HepG2 (cell line): Measurements from ENCODE around the gene DNAL4. TPM values are rescaled to one million over a fixed set of nuclear protein-coding genes. Genes with fewer than 3 reads are reported as not detected.

Source experiments
- ARID5B ChIP-seq: IDR thresholded peaks from 2 replicates; pipeline ENCODE4 v1.4.0; 2020; ENCODE audit warnings: mild to moderate bottlenecking, missing genetic modification reagents
- CBX2 ChIP-seq, 2 experiments: fragments of 200-600 bp in 1 of 2; sonication (generic); formaldehyde crosslinking in 1 of 2; IDR thresholded peaks; 2 replicates each; pipeline versions ENCODE4 v1.7.0 to v1.8.1; 2018 to 2022; ENCODE audit warnings: low read depth in 2 of 2, low read length in 1 of 2, mild to moderate bottlenecking in 1 of 2, missing genetic modification reagents in 1 of 2
- ETV6 ChIP-seq: sonication (generic); formaldehyde crosslinking; conservative IDR thresholded peaks from 2 replicates; pipeline ENCODE4 v1.4.0; 2020; ENCODE audit warnings: missing genetic modification reagents
- GABPB1 ChIP-seq: IDR thresholded peaks from 2 replicates; pipeline ENCODE4 v1.6.1; 2016; ENCODE audit warnings: mild to moderate bottlenecking, missing genetic modification reagents, moderate library complexity, missing compliant biosample characterization
- HBP1 ChIP-seq: IDR thresholded peaks from 2 replicates; pipeline ENCODE4 v1.6.1; 2016; ENCODE audit warnings: low read depth, control low read depth
- RFX1 ChIP-seq: fragments of 450-650 bp; IDR thresholded peaks from 2 replicates; pipeline ENCODE4 v1.6.1; 2017
- SRSF9 ChIP-seq: fragments of 200-400 bp; formaldehyde crosslinking; IDR thresholded peaks from 2 replicates; pipeline ENCODE4 v1.6.1; 2018; ENCODE audit warnings: borderline replicate concordance, mild to moderate bottlenecking, low read depth, low read length; ENCODE audit not compliant: insufficient read depth, poor library complexity, severe bottlenecking
- ZBED4 ChIP-seq: sonication (generic); formaldehyde crosslinking; IDR thresholded peaks from 2 replicates; pipeline ENCODE4 v1.4.0; 2020; ENCODE audit warnings: missing genetic modification reagents, borderline replicate concordance
- ZBTB7B ChIP-seq: sonication (generic); formaldehyde crosslinking; IDR thresholded peaks from 2 replicates; pipeline ENCODE4 v1.4.0; 2020; ENCODE audit warnings: missing genetic modification reagents
- ZNF205 ChIP-seq: IDR thresholded peaks from 2 replicates; pipeline ENCODE4 v1.6.1; 2018; ENCODE audit warnings: missing biosample characterization, missing genetic modification reagents
- ZNF432 ChIP-seq: sonication (generic); formaldehyde crosslinking; IDR thresholded peaks from 2 replicates; pipeline ENCODE4 v1.5.0; 2020; ENCODE audit warnings: missing genetic modification reagents, mild to moderate bottlenecking, borderline replicate concordance
- ZNF605 ChIP-seq: sonication (generic); formaldehyde crosslinking; IDR thresholded peaks from 2 replicates; pipeline ENCODE4 v1.8.0; 2022; ENCODE audit warnings: mild to moderate bottlenecking, missing genetic modification reagents
- ZSCAN30 ChIP-seq: sonication (generic); formaldehyde crosslinking; IDR thresholded peaks from 2 replicates; pipeline ENCODE4 v1.5.0; 2020; ENCODE audit warnings: mild to moderate bottlenecking, missing genetic modification reagents
- polyA plus RNA-seq, 8 experiments: library from polyadenylated mRNA; depleted of rRNA in 3 of 8; stranded (reverse) in 7 of 8; unstranded in 1 of 8; fragments of >200 nt; fragmentation: Illumina TruSeq in 4 of 8; extraction: Trizol in 4 of 8; gene quantifications; 2 replicates each; pipeline versions ENCODE4 v1.2.1 to v1.2.3, GENCODE V29; 2011 to 2016; ENCODE audit warnings: low read depth in 4 of 8, missing spikeins in 1 of 8, mixed read lengths in 1 of 8; ENCODE audit not compliant: insufficient read depth in 1 of 8
- total RNA-seq, 5 experiments: library from RNA; depleted of rRNA; stranded (reverse); fragments of >200 nt; fragmentation: Illumina TruSeq; extraction: Trizol; gene quantifications; 2 replicates each; pipeline ENCODE4 v1.2.3, GENCODE V29; 2016; ENCODE audit warnings: low read depth in 1 of 5
- TF ChIP-seq, protein P1 (sequence below): sonication (generic); formaldehyde crosslinking; IDR thresholded peaks from 2 replicates; pipeline ENCODE4 v1.8.1; 2023; ENCODE audit warnings: mild to moderate bottlenecking, missing genetic modification reagents
- TF ChIP-seq, protein P2 (sequence below): sonication (generic); formaldehyde crosslinking; IDR thresholded peaks from 2 replicates; pipeline ENCODE4 v1.5.0; 2020; ENCODE audit warnings: mild to moderate bottlenecking, missing genetic modification reagents

DNAL4 gene
- total and polyA plus RNA-seq, 2 of the 13 experiments (the other 11 are each of a cell fraction or from before 2014, with no cell fraction given), result 8.0 to 10.7 TPM

- TF ChIP-seq ZBED4 (CRISPR knock-in tag) (peak; percentile 89), ZNF205 (peak; percentile 72; the same call in 1 of the 2 replicates), RFX1 (no peak), ETV6 (CRISPR knock-in tag) (peak; percentile 79; the same call in 1 of the 2 replicates), GABPB1 (CRISPR knock-in tag) (peak; percentile 22; the same call in 1 of the 2 replicates), ZNF432 (CRISPR knock-in tag) (no peak), ZNF605 (peak; percentile 35; the same call in 1 of the 2 replicates), CBX2 (IDR thresholded peaks at IDR 0.05; ENCODE audit: low read depth, low read length) (no peak), CBX2 (CRISPR knock-in tag; IDR thresholded peaks at IDR 0.05; ENCODE audit: low read depth) (no peak), HBP1 (CRISPR knock-in tag) (peak; percentile 82; the same call in 1 of the 2 replicates), ARID5B (CRISPR knock-in tag) (peak; percentile 50; the same call in 1 of the 2 replicates), ZBTB7B (peak; percentile 46; the same call in 1 of the 2 replicates), ZSCAN30 (no peak), SRSF9 (no peak)
- TF ChIP-seq, protein P1, sequence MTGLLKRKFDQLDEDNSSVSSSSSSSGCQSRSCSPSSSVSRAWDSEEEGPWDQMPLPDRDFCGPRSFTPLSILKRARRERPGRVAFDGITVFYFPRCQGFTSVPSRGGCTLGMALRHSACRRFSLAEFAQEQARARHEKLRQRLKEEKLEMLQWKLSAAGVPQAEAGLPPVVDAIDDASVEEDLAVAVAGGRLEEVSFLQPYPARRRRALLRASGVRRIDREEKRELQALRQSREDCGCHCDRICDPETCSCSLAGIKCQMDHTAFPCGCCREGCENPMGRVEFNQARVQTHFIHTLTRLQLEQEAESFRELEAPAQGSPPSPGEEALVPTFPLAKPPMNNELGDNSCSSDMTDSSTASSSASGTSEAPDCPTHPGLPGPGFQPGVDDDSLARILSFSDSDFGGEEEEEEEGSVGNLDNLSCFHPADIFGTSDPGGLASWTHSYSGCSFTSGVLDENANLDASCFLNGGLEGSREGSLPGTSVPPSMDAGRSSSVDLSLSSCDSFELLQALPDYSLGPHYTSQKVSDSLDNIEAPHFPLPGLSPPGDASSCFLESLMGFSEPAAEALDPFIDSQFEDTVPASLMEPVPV (CRISPR knock-in tag), result no peak
- TF ChIP-seq, protein P2, sequence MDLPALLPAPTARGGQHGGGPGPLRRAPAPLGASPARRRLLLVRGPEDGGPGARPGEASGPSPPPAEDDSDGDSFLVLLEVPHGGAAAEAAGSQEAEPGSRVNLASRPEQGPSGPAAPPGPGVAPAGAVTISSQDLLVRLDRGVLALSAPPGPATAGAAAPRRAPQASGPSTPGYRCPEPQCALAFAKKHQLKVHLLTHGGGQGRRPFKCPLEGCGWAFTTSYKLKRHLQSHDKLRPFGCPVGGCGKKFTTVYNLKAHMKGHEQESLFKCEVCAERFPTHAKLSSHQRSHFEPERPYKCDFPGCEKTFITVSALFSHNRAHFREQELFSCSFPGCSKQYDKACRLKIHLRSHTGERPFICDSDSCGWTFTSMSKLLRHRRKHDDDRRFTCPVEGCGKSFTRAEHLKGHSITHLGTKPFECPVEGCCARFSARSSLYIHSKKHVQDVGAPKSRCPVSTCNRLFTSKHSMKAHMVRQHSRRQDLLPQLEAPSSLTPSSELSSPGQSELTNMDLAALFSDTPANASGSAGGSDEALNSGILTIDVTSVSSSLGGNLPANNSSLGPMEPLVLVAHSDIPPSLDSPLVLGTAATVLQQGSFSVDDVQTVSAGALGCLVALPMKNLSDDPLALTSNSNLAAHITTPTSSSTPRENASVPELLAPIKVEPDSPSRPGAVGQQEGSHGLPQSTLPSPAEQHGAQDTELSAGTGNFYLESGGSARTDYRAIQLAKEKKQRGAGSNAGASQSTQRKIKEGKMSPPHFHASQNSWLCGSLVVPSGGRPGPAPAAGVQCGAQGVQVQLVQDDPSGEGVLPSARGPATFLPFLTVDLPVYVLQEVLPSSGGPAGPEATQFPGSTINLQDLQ, result no peak
These were observed 30.6 kb upstream of the DNAL4 start (continued) for GRCh38 chr22:38824585-38824984.
